Breast epithelium (tissue), 3 donors: ENCODE results near the gene SUPT20H.

Source experiments
- POLR2AphosphoS5 ChIP-seq, 3 donors: sonication (generic); formaldehyde crosslinking; IDR thresholded peaks; one replicate each; pipeline ENCODE4 v1.6.1; 2017; ENCODE audit warnings: antibody characterized with exemption in 3 of 3
- TF ChIP-seq, protein P1 (sequence below), 3 donors: fragments of 450-650 bp; IDR thresholded peaks; one replicate each; pipeline ENCODE4 v1.5.1; 2016 to 2017; ENCODE audit warnings: antibody characterized with exemption in 3 of 3, mild to moderate bottlenecking in 3 of 3, moderate library complexity in 3 of 3

DNA sequence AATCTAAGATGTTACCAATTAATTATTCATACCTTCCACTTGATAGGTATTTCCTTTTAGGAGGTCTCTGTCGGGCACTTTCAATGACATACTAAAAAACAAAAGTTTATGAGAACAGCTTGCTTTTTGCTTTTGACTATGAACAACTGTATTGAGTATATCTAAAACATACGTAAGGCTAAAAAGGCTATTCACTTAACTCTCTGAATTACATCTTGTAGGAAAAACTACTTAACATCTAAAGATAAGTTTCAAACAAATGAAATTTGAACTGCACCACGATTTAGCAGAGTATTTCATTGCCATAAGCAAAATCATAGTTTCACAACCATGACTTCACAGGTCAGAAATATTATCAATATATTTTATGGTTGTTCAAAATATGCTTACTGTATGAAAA lies 11.6 kb downstream of the SUPT20H start:
- TF ChIP-seq, protein P1, sequence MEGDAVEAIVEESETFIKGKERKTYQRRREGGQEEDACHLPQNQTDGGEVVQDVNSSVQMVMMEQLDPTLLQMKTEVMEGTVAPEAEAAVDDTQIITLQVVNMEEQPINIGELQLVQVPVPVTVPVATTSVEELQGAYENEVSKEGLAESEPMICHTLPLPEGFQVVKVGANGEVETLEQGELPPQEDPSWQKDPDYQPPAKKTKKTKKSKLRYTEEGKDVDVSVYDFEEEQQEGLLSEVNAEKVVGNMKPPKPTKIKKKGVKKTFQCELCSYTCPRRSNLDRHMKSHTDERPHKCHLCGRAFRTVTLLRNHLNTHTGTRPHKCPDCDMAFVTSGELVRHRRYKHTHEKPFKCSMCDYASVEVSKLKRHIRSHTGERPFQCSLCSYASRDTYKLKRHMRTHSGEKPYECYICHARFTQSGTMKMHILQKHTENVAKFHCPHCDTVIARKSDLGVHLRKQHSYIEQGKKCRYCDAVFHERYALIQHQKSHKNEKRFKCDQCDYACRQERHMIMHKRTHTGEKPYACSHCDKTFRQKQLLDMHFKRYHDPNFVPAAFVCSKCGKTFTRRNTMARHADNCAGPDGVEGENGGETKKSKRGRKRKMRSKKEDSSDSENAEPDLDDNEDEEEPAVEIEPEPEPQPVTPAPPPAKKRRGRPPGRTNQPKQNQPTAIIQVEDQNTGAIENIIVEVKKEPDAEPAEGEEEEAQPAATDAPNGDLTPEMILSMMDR (IDR thresholded peaks at IDR 0.05), result no peak
- TF ChIP-seq POLR2AphosphoS5 (IDR thresholded peaks at IDR 0.05), result no peak
